DOHH2 (cell line): Measurements from ENCODE around the gene METTL9.

Experiments used
- H3F3A ChIP-seq: fragments of 200-600 bp; sonication (generic), shearing (Covaris generic); 2 replicates; pipeline ENCODE4 v1.6.0; 2016; ENCODE audit warnings: antibody characterized with exemption, mild to moderate bottlenecking; ENCODE audit not compliant: control insufficient read depth, insufficient read depth
- H3K27ac ChIP-seq: fragments of 200-600 bp; sonication (generic); 2 replicates; pipeline ENCODE4 v1.5.1; 2014; ENCODE audit warnings: low read depth, mild to moderate bottlenecking, low read length, moderate library complexity
- H3K27me3 ChIP-seq: fragments of 200-600 bp; sonication (generic); 2 replicates; pipeline ENCODE4 v1.6.1; 2014; ENCODE audit warnings: mild to moderate bottlenecking, low read length, mixed read lengths; ENCODE audit not compliant: control insufficient read depth
- H3K36me3 ChIP-seq: fragments of 200-600 bp; sonication (generic); 2 replicates; pipeline ENCODE4 v1.6.1; 2014; ENCODE audit warnings: mild to moderate bottlenecking, low read length, moderate library complexity, mixed read lengths; ENCODE audit not compliant: control insufficient read depth
- H3K4me1 ChIP-seq: fragments of 200-600 bp; sonication (generic); 2 replicates; pipeline ENCODE4 v1.6.1; 2014; ENCODE audit warnings: mild to moderate bottlenecking, low read length, mixed read lengths; ENCODE audit not compliant: control insufficient read depth
- H3K4me2 ChIP-seq: fragments of 200-600 bp; sonication (generic); 2 replicates; pipeline ENCODE4 v1.6.0; 2014; ENCODE audit warnings: mild to moderate bottlenecking, low read length, moderate library complexity
- H3K4me3 ChIP-seq: fragments of 200-600 bp; sonication (generic); 2 replicates; pipeline ENCODE4 v1.5.1; 2014; ENCODE audit warnings: mild to moderate bottlenecking, low read length, mixed read lengths
- H3K79me2 ChIP-seq: fragments of 200-600 bp; sonication (generic); 2 replicates; pipeline ENCODE4 v1.6.1; 2014; ENCODE audit warnings: mild to moderate bottlenecking, low read length, mixed read lengths; ENCODE audit not compliant: control insufficient read depth
- H3K9me2 ChIP-seq: fragments of 200-600 bp; sonication (generic); replicated peaks from 2 replicates; pipeline ENCODE4 v1.6.1; 2014; ENCODE audit warnings: mild to moderate bottlenecking, low read length, mixed read lengths; ENCODE audit not compliant: control insufficient read depth
- H3K9me3 ChIP-seq: fragments of 200-600 bp; sonication (generic); 2 replicates; pipeline ENCODE4 v1.6.1; 2014; ENCODE audit warnings: antibody characterized with exemption, low read length, mixed read lengths; ENCODE audit not compliant: control insufficient read depth, insufficient read depth
- H4K20me1 ChIP-seq: fragments of 200-600 bp; sonication (generic); 2 replicates; pipeline ENCODE4 v1.6.0; 2014; ENCODE audit warnings: low read depth, mild to moderate bottlenecking, antibody characterized with exemption, low read length, moderate library complexity; ENCODE audit not compliant: control insufficient read depth, insufficient read depth
- CTCF ChIP-seq: fragments of 200-600 bp; sonication (generic); IDR thresholded peaks from one replicate; pipeline ENCODE4 v1.5.1; 2014; ENCODE audit warnings: antibody characterized with exemption, mild to moderate bottlenecking, low read depth, low read length; ENCODE audit not compliant: poor library complexity, severe bottlenecking
- EZH2phosphoT487 ChIP-seq: fragments of 200-600 bp; sonication (generic); IDR thresholded peaks from 2 replicates; pipeline ENCODE4 v1.6.1; 2017; ENCODE audit warnings: borderline replicate concordance, mild to moderate bottlenecking, antibody characterized with exemption, low read length, moderate library complexity, mixed read lengths

METTL9 gene

GRCh38 chr16:21650521-21650920 lies 51.1 kb downstream of the METTL9 start:
- Histone ChIP-seq H3K4me2 (no peak overlapping the region), H3K36me3 (peaks cover 26% of the 10 kb centered on the region), H3K79me2 (peaks cover 39% of the 10 kb centered on the region)

GRCh38 chr16:21651515-21651914 lies 52.1 kb downstream of the METTL9 start:
- Histone ChIP-seq H3F3A (peaks cover 27% of the 10 kb centered on the region), H3K79me2 (peaks cover 34% of the 10 kb centered on the region), H4K20me1 (no peaks in the 10 kb centered on the region; the same call in 1 of the 2 replicates), H3K27me3 (no peaks in the 10 kb centered on the region), H3K27ac (no peak overlapping the region), H3K4me3 (no peak overlapping the region), H3K4me1 (peaks cover 83% of the 10 kb centered on the region), H3K9me2 (no peaks in the 10 kb centered on the region), H3K9me3 (no peaks in the 10 kb centered on the region), H3K36me3 (peaks cover 32% of the 10 kb centered on the region), H3K4me2 (no peak overlapping the region)
- TF ChIP-seq EZH2phosphoT487 (no peak), CTCF (no peak)

More at GRCh38 chr16:21650521-21650920, 51.1 kb downstream of the METTL9 start:
- no peak overlapping the region for H3K4me3 ChIP-seq
- H4K20me1 ChIP-seq = no peaks in the 10 kb centered on the region
- no peak overlapping the region for H3K27ac ChIP-seq
- H3K9me3 ChIP-seq = no peaks in the 10 kb centered on the region
- TF ChIP-seq EZH2phosphoT487 (no peak), CTCF (no peak)
- H3K27me3 ChIP-seq = no peaks in the 10 kb centered on the region
- peaks cover 27% of the 10 kb centered on the region for H3F3A ChIP-seq
- H3K4me1 ChIP-seq = peaks cover 83% of the 10 kb centered on the region
- no peaks in the 10 kb centered on the region for H3K9me2 ChIP-seq

- Histone ChIP-seq H3K27me3 (no peaks in the 10 kb centered on the region), H3K27ac (no peak within 1 kb of the TSS), H3F3A (peaks cover 26% of the 10 kb centered on the region), H3K36me3 (peaks cover 28% of the 10 kb centered on the region), H3K79me2 (peaks cover 25% of the 10 kb centered on the region), H4K20me1 (no peaks in the 10 kb centered on the region; the same call in 1 of the 2 replicates), H3K9me2 (no peaks in the 10 kb centered on the region), H3K9me3 (no peaks in the 10 kb centered on the region), H3K4me3 (no peak within 1 kb of the TSS), H3K4me2 (no peak within 1 kb of the TSS), H3K4me1 (peaks cover 83% of the 10 kb centered on the region)
- TF ChIP-seq EZH2phosphoT487 (no peak), CTCF (no peak)
Measured at GRCh38 chr16:21652453-21652852, 53.1 kb downstream of the METTL9 start, which contains the start of gene IGSF6. TSS of gene IGSF6 (minus strand) at chr16:21652608. CDS start at chr16:21652598, 10 bp downstream.
